CD4-positive, CD25-positive, alpha-beta regulatory T cell (primary cell): ENCODE measurements around the gene MRPL23. TPM values are rescaled to one million over a fixed set of nuclear protein-coding genes. Genes with fewer than 3 reads are reported as not detected.

Experiments
- ATAC-seq, 2 donors: fragments of 150-1000 bp; cut with Tn5 transposase; one replicate each; pipeline ENCODE4 v1.10.0; 2021; ENCODE audit warnings: low read depth in 2 of 2, moderate number of reproducible peaks in 2 of 2, moderate library complexity in 1 of 2
- DNase-seq, 3 donors: peaks; one replicate each; pipeline versions ENCODE4 v3.0.0 to v3.0.0-alpha.2; 2012 to 2022; ENCODE audit warnings: mixed read lengths in 1 of 3
- H3K27ac ChIP-seq: one replicate; pipeline ENCODE4 v1.7.0; 2013; ENCODE audit warnings: mild to moderate bottlenecking, low read length; ENCODE audit not compliant: insufficient read depth, poor library complexity, severe bottlenecking
- H3K27me3 ChIP-seq: one replicate; pipeline ENCODE4 v1.7.0; 2013; ENCODE audit warnings: low read length; ENCODE audit not compliant: control insufficient read depth, insufficient read depth
- H3K36me3 ChIP-seq: one replicate; pipeline ENCODE4 v1.7.0; 2013; ENCODE audit warnings: mild to moderate bottlenecking, low read length, moderate library complexity; ENCODE audit not compliant: control insufficient read depth, insufficient read depth
- H3K4me1 ChIP-seq: 2 replicates; pipeline ENCODE4 v1.7.0; 2013; ENCODE audit warnings: mild to moderate bottlenecking, low read length; ENCODE audit not compliant: insufficient read depth, control insufficient read depth, poor library complexity, severe bottlenecking
- H3K4me3 ChIP-seq: one replicate; pipeline ENCODE4 v1.7.0; 2013; ENCODE audit warnings: low read depth, mild to moderate bottlenecking, low read length, moderate library complexity
- H3K9me3 ChIP-seq, 2 experiments: 1 replicate in 1 of 2; 2 replicates in 1 of 2; pipeline ENCODE4 v1.7.0; 2013; ENCODE audit warnings: low read length in 2 of 2, mild to moderate bottlenecking in 1 of 2, moderate library complexity in 1 of 2; ENCODE audit not compliant: control insufficient read depth in 2 of 2
- H3K27ac Mint-ChIP-seq, 3 donors: one replicate each; pipeline ENCODE4 v1.8.0; 2020 to 2022; ENCODE audit warnings: mild to moderate bottlenecking in 3 of 3, mixed read lengths in 3 of 3, moderate library complexity in 2 of 3
- H3K27me3 Mint-ChIP-seq: one replicate; pipeline ENCODE4 v1.8.0; 2022; ENCODE audit warnings: mild to moderate bottlenecking, mixed read lengths
- H3K36me3 Mint-ChIP-seq: one replicate; pipeline ENCODE4 v1.8.0; 2020; ENCODE audit warnings: mixed read lengths
- H3K4me1 Mint-ChIP-seq, 4 donors: one replicate each; pipeline ENCODE4 v1.8.0; 2020 to 2022; ENCODE audit warnings: mixed read lengths in 4 of 4, mild to moderate bottlenecking in 1 of 4
- H3K4me3 Mint-ChIP-seq, 4 donors: one replicate each; pipeline ENCODE4 v1.8.0; 2020 to 2022; ENCODE audit warnings: mild to moderate bottlenecking in 4 of 4, mixed read lengths in 4 of 4, moderate library complexity in 3 of 4
- H3K9me3 Mint-ChIP-seq, 7 donors: one replicate each; pipeline ENCODE4 v1.8.0; 2020 to 2022; ENCODE audit warnings: mixed read lengths in 7 of 7, mild to moderate bottlenecking in 3 of 7, moderate library complexity in 2 of 7
- polyA plus RNA-seq, 4 donors: library from polyadenylated mRNA; unstranded; fragments of 300-500 nt; fragmentation: Illumina TruSeq; gene quantifications; one replicate each; pipeline ENCODE4 v1.2.3, GENCODE V29; 2021
- total RNA-seq: library from RNA; stranded (reverse); gene quantifications from one replicate; pipeline ENCODE4 v1.2.3, GENCODE V29; 2022

MRPL23 gene
- total and polyA plus RNA-seq, 5 donors from 2014 or later = 19.8 to 84.1 (median 27.6) TPM

DNA sequence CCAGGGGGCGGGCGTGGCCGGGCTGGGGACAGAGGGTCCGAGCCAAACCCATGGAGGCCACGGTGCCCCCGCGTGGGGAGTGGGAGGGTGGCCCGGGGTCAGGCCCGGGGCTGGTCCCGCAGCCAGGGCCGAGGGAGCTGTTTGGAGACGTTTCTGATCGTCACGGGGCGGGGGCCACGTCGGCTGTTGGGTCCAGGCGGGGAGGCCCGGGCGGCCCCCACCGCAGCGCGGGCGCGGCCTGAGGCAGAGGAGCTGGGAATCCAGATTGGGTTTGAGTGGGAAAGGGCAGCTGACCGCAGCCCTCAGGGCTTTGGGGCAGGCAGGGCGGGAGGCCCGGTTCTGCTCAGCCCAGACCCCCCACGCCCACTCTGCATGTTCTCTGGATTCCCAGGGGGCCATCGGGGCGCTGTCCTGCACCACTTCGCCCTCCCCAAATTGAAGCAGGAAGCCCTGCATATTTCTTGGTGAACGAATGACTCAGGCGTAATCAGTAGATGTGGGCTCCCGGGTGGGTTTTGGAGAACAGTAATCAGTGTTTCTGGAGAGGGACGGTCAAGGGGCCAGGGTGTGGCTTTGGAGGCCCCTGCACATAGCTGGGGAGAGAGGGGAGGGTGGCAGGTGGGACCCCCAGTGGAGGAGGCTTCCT is 583 bp downstream of the MRPL23 start:
- Histone ChIP-seq H3K36me3 (no peaks in the 10 kb centered on the region), H3K9me3 (no peaks in the 10 kb centered on the region), H3K27me3 (no peaks in the 10 kb centered on the region), H3K27ac (no peak overlapping the region), H3K4me3 (no peak overlapping the region), H3K4me1 (no peaks in the 10 kb centered on the region)
- DNase-seq (no peak), ATAC-seq (no peak)
- Mint-ChIP-seq H3K4me3 (no peak overlapping the region), H3K27ac (no peak overlapping the region), H3K27me3 (no peaks in the 10 kb centered on the region), H3K9me3 (no peaks in the 10 kb centered on the region), H3K4me1 (peaks cover 0 to 2% (median 0%) of the 10 kb centered on the region in 4 donors), H3K36me3 (no peaks in the 10 kb centered on the region)

DNA sequence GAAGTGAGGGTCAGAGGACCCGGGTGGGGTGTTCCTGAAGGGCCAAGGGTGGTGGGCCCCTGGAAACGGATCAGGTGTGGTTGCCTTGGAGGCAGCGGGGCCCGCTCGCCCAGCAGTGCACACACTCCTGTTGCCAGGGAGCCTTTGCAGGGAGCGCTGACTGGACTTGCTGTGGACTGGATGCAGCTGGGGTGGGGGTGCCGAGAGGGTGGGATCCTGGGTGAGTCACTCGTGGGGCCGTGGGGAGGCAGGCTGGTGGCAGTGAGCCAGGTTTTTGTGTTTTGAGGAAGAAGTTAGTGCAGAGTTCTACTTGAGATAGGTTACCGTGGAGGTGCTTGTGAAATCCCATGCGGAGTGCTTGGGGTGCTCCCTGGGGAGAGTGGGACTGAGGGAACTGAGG is 1.3 kb downstream of the MRPL23 start:
- Histone ChIP-seq H3K27ac (no peak overlapping the region), H3K4me1 (no peaks in the 10 kb centered on the region), H3K4me3 (no peak overlapping the region), H3K36me3 (no peaks in the 10 kb centered on the region), H3K27me3 (no peaks in the 10 kb centered on the region), H3K9me3 (no peaks in the 10 kb centered on the region)
- DNase-seq (no peak), ATAC-seq (no peak)
- Mint-ChIP-seq H3K27me3 (no peaks in the 10 kb centered on the region), H3K27ac (no peak overlapping the region), H3K4me1 (peaks cover 0 to 2% (median 0%) of the 10 kb centered on the region in 4 donors), H3K4me3 (no peak overlapping the region), H3K36me3 (no peaks in the 10 kb centered on the region), H3K9me3 (no peaks in the 10 kb centered on the region)

DNA sequence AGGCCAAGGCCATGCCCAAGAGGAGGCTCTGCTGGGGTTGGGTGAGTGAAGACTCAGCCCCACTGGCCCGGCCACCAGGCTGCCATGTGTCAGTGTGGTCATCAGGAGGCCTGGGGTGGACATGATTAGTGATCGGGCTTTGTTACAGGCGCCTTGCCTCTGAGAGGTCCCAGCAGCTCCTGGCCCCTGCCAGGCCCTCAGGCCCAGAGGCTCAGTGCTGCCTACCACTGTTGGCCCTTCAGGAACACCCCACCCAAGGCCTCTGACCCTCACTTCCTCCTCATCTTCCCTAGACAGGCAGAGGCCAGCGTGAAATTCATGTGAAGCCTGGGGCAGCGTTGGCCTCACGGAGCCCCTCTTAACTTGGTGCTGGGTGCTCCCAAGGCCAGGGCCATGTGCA is 2.2 kb downstream of the MRPL23 start:
- Histone ChIP-seq H3K9me3 (no peaks in the 10 kb centered on the region), H3K27ac (no peak overlapping the region), H3K36me3 (no peaks in the 10 kb centered on the region), H3K27me3 (no peaks in the 10 kb centered on the region), H3K4me3 (no peak overlapping the region), H3K4me1 (no peaks in the 10 kb centered on the region)
- no peaks in the 10 kb centered on the region for H3K36me3 Mint-ChIP-seq
- H3K4me1 Mint-ChIP-seq = no peaks in the 10 kb centered on the region
- no peaks in the 10 kb centered on the region for H3K27me3 Mint-ChIP-seq
- no peaks in the 10 kb centered on the region for H3K9me3 Mint-ChIP-seq
- H3K4me3 Mint-ChIP-seq = no peak overlapping the region
- DNase-seq = no peak
- no peak for ATAC-seq
- no peak overlapping the region for H3K27ac Mint-ChIP-seq

DNA sequence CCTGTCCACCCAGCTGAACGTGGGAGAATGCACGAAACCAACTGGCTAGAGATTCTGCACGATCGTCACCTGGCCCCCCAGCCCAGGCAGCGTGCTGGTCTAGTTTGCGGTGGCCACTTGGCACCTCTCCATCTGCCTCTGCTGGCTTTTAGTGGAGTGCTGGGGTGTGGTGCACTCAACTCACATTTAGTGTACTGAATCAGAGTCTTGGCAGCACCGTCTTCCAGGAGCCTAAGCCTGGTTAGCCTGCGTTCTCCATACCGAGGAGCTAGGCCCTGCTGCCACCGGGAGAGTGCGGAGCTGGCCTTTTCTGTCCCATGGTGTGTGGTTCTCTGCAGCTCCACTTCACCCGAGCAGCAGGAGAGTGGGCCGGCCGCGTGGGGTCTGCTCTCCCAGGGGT is 2.8 kb downstream of the MRPL23 start:
- H3K4me3 Mint-ChIP-seq = no peak overlapping the region

DNA sequence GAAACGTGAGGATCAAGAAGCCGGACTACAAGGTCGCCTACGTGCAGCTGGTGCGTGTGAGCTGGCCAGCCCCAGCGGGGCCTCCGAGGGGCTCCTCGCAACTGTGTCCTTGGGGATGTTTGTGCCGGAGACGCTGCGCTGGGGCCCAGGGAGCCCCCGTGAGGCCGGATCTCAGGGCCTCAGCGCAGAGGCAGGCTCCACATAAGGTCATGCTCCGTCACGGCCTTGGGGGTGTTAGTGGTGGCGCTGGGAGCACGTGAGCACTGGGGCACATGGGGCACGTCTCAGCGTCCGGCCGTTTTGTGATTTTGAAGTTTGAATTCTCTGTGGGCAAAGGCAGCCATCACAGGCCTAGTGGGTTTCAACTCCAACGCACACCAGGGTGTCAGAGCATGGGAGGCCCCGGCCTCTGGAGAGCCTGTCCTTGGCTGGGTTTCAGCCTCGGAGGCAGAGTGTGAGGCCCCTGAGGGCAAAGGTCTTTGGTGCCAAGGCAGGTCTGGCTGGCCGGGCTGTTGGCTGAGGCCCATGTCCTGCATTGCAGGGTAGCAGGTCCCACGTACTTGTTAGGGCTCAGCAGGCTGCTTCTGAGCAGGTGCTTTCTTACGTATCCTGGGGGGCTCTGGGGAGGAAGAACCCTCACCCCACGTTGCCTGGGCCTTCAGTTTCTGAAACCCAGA is 5.8 kb downstream of the MRPL23 start:
- Mint-ChIP-seq H3K4me3 (no peak overlapping the region), H3K27me3 (no peaks in the 10 kb centered on the region), H3K9me3 (no peaks in the 10 kb centered on the region), H3K27ac (no peak overlapping the region), H3K36me3 (no peaks in the 10 kb centered on the region), H3K4me1 (no peaks in the 10 kb centered on the region)
- no peaks in the 10 kb centered on the region for H3K36me3 ChIP-seq
- DNase-seq = no peak
- H3K4me1 ChIP-seq = no peaks in the 10 kb centered on the region
- no peak overlapping the region for H3K27ac ChIP-seq
- no peak overlapping the region for H3K4me3 ChIP-seq
- no peaks in the 10 kb centered on the region for H3K27me3 ChIP-seq
- H3K9me3 ChIP-seq = no peaks in the 10 kb centered on the region
- no peak for ATAC-seq

More for the DNA sequence above, 2.8 kb downstream of the MRPL23 start:
- Mint-ChIP-seq H3K27me3 (no peaks in the 10 kb centered on the region), H3K36me3 (no peaks in the 10 kb centered on the region), H3K4me1 (no peaks in the 10 kb centered on the region), H3K9me3 (no peaks in the 10 kb centered on the region), H3K27ac (no peak overlapping the region)
- ATAC-seq (no peak), DNase-seq (no peak)
- H3K9me3 ChIP-seq = no peaks in the 10 kb centered on the region
- no peak overlapping the region for H3K4me3 ChIP-seq
- H3K27me3 ChIP-seq = no peaks in the 10 kb centered on the region
- no peaks in the 10 kb centered on the region for H3K36me3 ChIP-seq
- H3K27ac ChIP-seq = no peak overlapping the region
- no peaks in the 10 kb centered on the region for H3K4me1 ChIP-seq

DNA sequence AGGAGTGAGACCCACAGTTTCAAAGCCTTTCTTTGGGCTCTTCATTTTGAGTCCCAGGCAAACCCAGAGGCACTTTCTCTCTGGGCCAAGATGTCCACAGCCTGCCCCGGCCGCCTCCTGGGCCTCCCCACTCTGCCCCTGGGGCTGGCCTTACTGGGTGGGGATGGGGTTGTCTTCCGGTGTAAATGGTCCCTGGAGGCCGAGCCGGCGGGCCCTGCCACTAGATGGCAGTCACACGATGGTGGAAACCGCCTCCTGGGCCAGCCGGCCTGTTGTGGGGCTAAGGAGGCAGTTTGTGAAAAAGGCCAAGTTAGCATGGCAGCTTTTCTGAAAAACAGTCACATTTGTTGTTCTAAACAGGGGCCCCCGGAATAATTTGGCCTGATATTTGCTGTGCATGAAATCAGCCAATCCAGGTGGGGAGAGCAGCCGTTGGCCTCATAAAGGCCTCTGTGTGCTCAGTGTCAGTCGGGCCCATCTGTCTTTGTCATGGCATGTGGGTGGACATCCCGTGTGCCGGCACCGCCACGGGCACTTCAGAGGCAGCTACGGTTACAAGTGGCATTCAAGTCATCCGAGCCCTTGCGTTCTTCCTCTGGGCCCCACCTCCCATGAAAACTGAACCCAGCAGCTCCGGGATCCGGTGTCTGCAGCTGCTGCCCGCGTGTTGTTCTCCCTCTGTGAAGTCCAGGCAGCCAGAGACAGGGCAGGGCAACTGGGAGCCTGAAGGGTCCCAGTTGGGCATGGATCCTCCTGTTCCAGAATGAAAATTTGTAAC is 6.5 kb downstream of the MRPL23 start:
- Histone ChIP-seq H3K9me3 (no peaks in the 10 kb centered on the region), H3K4me3 (no peak overlapping the region), H3K27me3 (no peaks in the 10 kb centered on the region), H3K27ac (no peak overlapping the region), H3K4me1 (no peaks in the 10 kb centered on the region), H3K36me3 (no peaks in the 10 kb centered on the region)
- no peaks in the 10 kb centered on the region for H3K27me3 Mint-ChIP-seq
- no peaks in the 10 kb centered on the region for H3K9me3 Mint-ChIP-seq
- no peak for DNase-seq
- H3K4me1 Mint-ChIP-seq = no peaks in the 10 kb centered on the region
- no peak overlapping the region for H3K4me3 Mint-ChIP-seq
- H3K27ac Mint-ChIP-seq = no peak overlapping the region
- ATAC-seq = peak in 1 of 2 donors; percentile 52
- H3K36me3 Mint-ChIP-seq = no peaks in the 10 kb centered on the region

DNA sequence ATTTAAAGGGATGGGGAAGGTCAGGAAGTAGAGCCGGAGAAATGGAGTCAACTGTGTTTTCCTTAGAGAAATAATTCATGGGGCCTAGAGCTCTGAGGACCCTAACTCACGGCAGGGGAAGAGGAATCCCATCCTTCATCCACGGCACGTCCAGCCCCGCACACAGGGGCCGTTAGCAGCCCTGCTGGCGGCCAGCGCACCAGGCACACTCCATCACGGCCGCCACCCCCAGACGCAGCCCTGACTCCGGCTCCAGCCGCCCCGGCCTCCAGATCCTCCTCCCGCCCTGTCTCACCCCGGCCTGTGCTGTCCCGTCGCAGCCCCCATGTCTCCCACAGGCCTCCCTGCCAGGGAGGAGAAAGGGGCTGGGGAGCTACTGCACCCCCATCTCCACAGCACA is 11.2 kb downstream of the MRPL23 start:
- Histone ChIP-seq H3K9me3 (no peaks in the 10 kb centered on the region), H3K4me1 (no peaks in the 10 kb centered on the region), H3K27me3 (no peaks in the 10 kb centered on the region), H3K4me3 (no peak overlapping the region), H3K27ac (no peak overlapping the region), H3K36me3 (no peaks in the 10 kb centered on the region)
- H3K36me3 Mint-ChIP-seq = no peaks in the 10 kb centered on the region
- ATAC-seq = no peak
- no peak for DNase-seq
- H3K4me3 Mint-ChIP-seq = no peak overlapping the region
- H3K27ac Mint-ChIP-seq = no peak overlapping the region
- H3K9me3 Mint-ChIP-seq = no peaks in the 10 kb centered on the region
- no peaks in the 10 kb centered on the region for H3K4me1 Mint-ChIP-seq
- no peaks in the 10 kb centered on the region for H3K27me3 Mint-ChIP-seq
